Aorta (tissue), 5 donors: ENCODE results near the gene TENM4. TPM values are rescaled to one million over a fixed set of nuclear protein-coding genes. Genes with fewer than 3 reads are reported as not detected.

Experiments used
- ATAC-seq: fragments of 200-7000 bp; cut with Tn5 transposase; one replicate; pipeline ENCODE4 v1.9.1; 2022; ENCODE audit warnings: moderate library complexity; ENCODE audit not compliant: low FRiP score
- DNase-seq, 2 donors: peaks; one replicate each; pipeline ENCODE4 v3.0.0-alpha.2; 2020
- H3K27ac ChIP-seq, 2 donors: one replicate each; pipeline ENCODE4 v1.5.1; 2013; ENCODE audit warnings: low read length in 2 of 2, mild to moderate bottlenecking in 2 of 2, moderate library complexity in 2 of 2, control low read depth in 1 of 2, inconsistent platforms in 1 of 2, low read depth in 1 of 2
- H3K27me3 ChIP-seq, 2 donors: one replicate each; pipeline ENCODE4 v1.6.1; 2013; ENCODE audit warnings: control low read depth in 1 of 2, low read length in 1 of 2, mild to moderate bottlenecking in 1 of 2, moderate library complexity in 1 of 2; ENCODE audit not compliant: insufficient read depth in 2 of 2, control insufficient read depth in 1 of 2
- H3K36me3 ChIP-seq, 2 donors: one replicate each; pipeline ENCODE4 v1.6.1; 2013; ENCODE audit warnings: control low read depth in 1 of 2, low read length in 1 of 2, mild to moderate bottlenecking in 1 of 2; ENCODE audit not compliant: insufficient read depth in 2 of 2, control insufficient read depth in 1 of 2
- H3K4me1 ChIP-seq, 2 donors: one replicate each; pipeline ENCODE4 v1.6.1; 2013; ENCODE audit warnings: low read length in 2 of 2, control low read depth in 1 of 2, mild to moderate bottlenecking in 1 of 2, moderate library complexity in 1 of 2; ENCODE audit not compliant: insufficient read depth in 2 of 2, control insufficient read depth in 1 of 2
- H3K4me3 ChIP-seq, 2 donors: one replicate each; pipeline ENCODE4 v1.5.1; 2013; ENCODE audit warnings: low read length in 2 of 2, control low read depth in 1 of 2, mild to moderate bottlenecking in 1 of 2
- H3K9me3 ChIP-seq: one replicate; pipeline ENCODE4 v1.6.1; 2013; ENCODE audit warnings: mild to moderate bottlenecking, low read length; ENCODE audit not compliant: control insufficient read depth
- WGBS, 2 donors: extraction: QIAGEN DNeasy Blood & Tissue Kit; methylation state at CpG; one replicate each; pipeline ENCODE4 v1.1.7; 2013; 5-methylcytosine and 5-hydroxymethylcytosine counted together
- intact Hi-C, 2 donors: fragments of 100-400 bp; cut with DNase I; formaldehyde crosslinking; loops; one replicate each; pipeline versions ENCODE4 v1.14.2 to v1.15.0; 2022
- polyA plus RNA-seq, 2 donors: library from polyadenylated mRNA; stranded (reverse); fragments of 200-250 nt; gene quantifications; one replicate each; pipeline ENCODE4 v1.2.3, GENCODE V29; 2013
- total RNA-seq, 2 donors: library from RNA; stranded (reverse); fragmentation: NEBNext Ultra II Directional; extraction: Animal tissue kit (Norgen Biotek cat#: 25700); gene quantifications; one replicate each; pipeline ENCODE4 v1.2.1, GENCODE V29; 2021
- donor health status: healthy with polysubstance abuse.
- donor health status: Bipolar disorder and iron deficiency.
- donor health status: DM: no; HTN: no; CAD: no.
- donor health status: DM: no; HTN: no; CAD: no.
- donor health status: DM: yes; HTN: yes; CAD: no.

Gene TENM4
- total and polyA plus RNA-seq, 4 donors = 0.20 to 9.1 (median 2.5) TPM

GRCh38 chr11:79200398-79201070 is 240.3 kb downstream of the TENM4 start:
- H3K27ac ChIP-seq = no peak overlapping the region

GRCh38 chr11:79199729-79200354 is 241.0 kb downstream of the TENM4 start:
- no peak for ATAC-seq
- WGBS, 2 donors = 37 to 41% methylated on average over 7 of the region's 7 CpGs

More at GRCh38 chr11:79200398-79201070, 240.3 kb downstream of the TENM4 start:
- Histone ChIP-seq H3K36me3 (no peaks in the 10 kb centered on the region), H3K9me3 (no peaks in the 10 kb centered on the region), H3K27me3 (no peaks in the 10 kb centered on the region), H3K4me1 (no peaks in the 10 kb centered on the region), H3K4me3 (no peak overlapping the region)
- no peak for DNase-seq
- intact Hi-C loops = no loop called here
- ATAC-seq = no peak
- 81 to 84% methylated on average over 5 of the region's 5 CpGs for WGBS, 2 donors

GRCh38 chr11:79198898-79199250 is 242.0 kb downstream of the TENM4 start:
- no peaks in the 10 kb centered on the region for H3K36me3 ChIP-seq
- no peak overlapping the region for H3K4me3 ChIP-seq
- H3K9me3 ChIP-seq = no peaks in the 10 kb centered on the region
- 37 to 40% methylated on average over 3 of the region's 3 CpGs for WGBS, 2 donors
- H3K27me3 ChIP-seq = no peaks in the 10 kb centered on the region
- ATAC-seq = no peak
- intact Hi-C loops = no loop called here
- DNase-seq = peak; percentile 56 to 81
- no peaks in the 10 kb centered on the region for H3K4me1 ChIP-seq
- no peak overlapping the region for H3K27ac ChIP-seq

More at GRCh38 chr11:79199729-79200354, 241.0 kb downstream of the TENM4 start:
- Histone ChIP-seq H3K4me1 (no peaks in the 10 kb centered on the region), H3K36me3 (no peaks in the 10 kb centered on the region), H3K27me3 (no peaks in the 10 kb centered on the region), H3K9me3 (no peaks in the 10 kb centered on the region), H3K27ac (no peak overlapping the region), H3K4me3 (no peak overlapping the region)
- intact Hi-C loops = no loop called here
- no peak for DNase-seq

GRCh38 chr11:79198203-79198897 is 242.5 kb downstream of the TENM4 start:
- Histone ChIP-seq H3K27me3 (no peaks in the 10 kb centered on the region), H3K9me3 (no peaks in the 10 kb centered on the region), H3K27ac (no peak overlapping the region), H3K4me1 (no peaks in the 10 kb centered on the region), H3K36me3 (no peaks in the 10 kb centered on the region), H3K4me3 (no peak overlapping the region)
- intact Hi-C loops = no loop called here
- ATAC-seq (no peak), DNase-seq (no peak)
- 95% methylated on average over 7 of the region's 7 CpGs for WGBS, 2 donors

GRCh38 chr11:79196950-79197349 is 243.9 kb downstream of the TENM4 start:
- WGBS, 2 donors = 93 to 94% methylated on average over 4 of the region's 4 CpGs
- no peak overlapping the region for H3K4me3 ChIP-seq
- H3K27ac ChIP-seq = no peak overlapping the region
- no peaks in the 10 kb centered on the region for H3K9me3 ChIP-seq
- intact Hi-C loops = no loop called here
- no peaks in the 10 kb centered on the region for H3K4me1 ChIP-seq
- H3K36me3 ChIP-seq = no peaks in the 10 kb centered on the region
- H3K27me3 ChIP-seq = no peaks in the 10 kb centered on the region
- ATAC-seq (no peak), DNase-seq (no peak)

- H3K4me3 ChIP-seq = no peak overlapping the region
- no peak for DNase-seq
- no peaks in the 10 kb centered on the region for H3K36me3 ChIP-seq
- H3K9me3 ChIP-seq = no peaks in the 10 kb centered on the region
- ATAC-seq = no peak
- H3K4me1 ChIP-seq = no peaks in the 10 kb centered on the region
- H3K27ac ChIP-seq = no peak overlapping the region
- intact Hi-C loops = no loop called here
- no peaks in the 10 kb centered on the region for H3K27me3 ChIP-seq
- WGBS, 2 donors = 94 to 96% methylated on average over 4 of the region's 4 CpGs
Observed at GRCh38 chr11:79195209-79195608, 245.6 kb downstream of the TENM4 start.

- 90 to 92% methylated on average over 7 of the region's 7 CpGs for WGBS, 2 donors
Observed at GRCh38 chr11:79193663-79194310, 247.0 kb downstream of the TENM4 start.

GRCh38 chr11:79192836-79193235 is 248.0 kb downstream of the TENM4 start:
- intact Hi-C loops = no loop called here
- 70% methylated on average over 2 of the region's 2 CpGs for WGBS, 2 donors
- Histone ChIP-seq H3K27ac (no peak overlapping the region), H3K4me3 (no peak overlapping the region), H3K27me3 (no peaks in the 10 kb centered on the region), H3K4me1 (peaks cover 2 to 5% of the 10 kb centered on the region in 2 donors), H3K36me3 (no peaks in the 10 kb centered on the region), H3K9me3 (no peaks in the 10 kb centered on the region)
- DNase-seq = no peak
- ATAC-seq = no peak

More at GRCh38 chr11:79193663-79194310, 247.0 kb downstream of the TENM4 start:
- no peak overlapping the region for H3K4me3 ChIP-seq
- ATAC-seq (no peak), DNase-seq (no peak)
- no peaks in the 10 kb centered on the region for H3K27me3 ChIP-seq
- peaks cover 2 to 5% of the 10 kb centered on the region in 2 donors for H3K4me1 ChIP-seq
- no peak overlapping the region for H3K27ac ChIP-seq
- intact Hi-C loops = no loop called here
- H3K9me3 ChIP-seq = no peaks in the 10 kb centered on the region
- H3K36me3 ChIP-seq = no peaks in the 10 kb centered on the region
